C4-2B (cell line): ENCODE results near the gene KLHL3.

Experiments used
- CTCF ChIP-seq: fragments of 450-650 bp; conservative IDR thresholded peaks from 2 replicates; pipeline ENCODE4 v1.5.1; 2017; ENCODE audit warnings: mild to moderate bottlenecking
- ZFX ChIP-seq: fragments of 450-650 bp; IDR thresholded peaks from 2 replicates; pipeline ENCODE4 v1.6.1; 2017

GRCh38 chr5:137633896-137634295 is 102.0 kb downstream of the KLHL3 start:
- TF ChIP-seq CTCF (no peak), ZFX (no peak)
